ENCODE measurements around the gene NACC1.

GRCh38 chr19:13154911-13155471, 36.9 kb downstream of the NACC1 start:
- TF ChIP-seq POLR2A (IDR thresholded peaks at IDR 0.05; ENCODE audit: insufficient read depth in 1 of 2, low read depth in 2 of 2, low read length in 2 of 2), result peak; percentile 6 to 69; a peak in 2 of 4 replicates
- no peak for TF ChIP-seq ZNF333 (CRISPR knock-in tag; IDR thresholded peaks at IDR 0.05; ENCODE audit: borderline replicate concordance)
- no peak for TF ChIP-seq HINFP (CRISPR knock-in tag; IDR thresholded peaks at IDR 0.05; ENCODE audit: low read depth)
- no peak for TF ChIP-seq TFE3 (CRISPR knock-in tag; IDR thresholded peaks at IDR 0.05)
- peak; percentile 38 for TF ChIP-seq CTCF (CRISPR knock-in tag; IDR thresholded peaks at IDR 0.05)
- no peak for TF ChIP-seq ZFP62 (CRISPR knock-in tag; IDR thresholded peaks at IDR 0.05)
- TF ChIP-seq ZC3H4 (CRISPR knock-in tag; IDR thresholded peaks at IDR 0.05; ENCODE audit: borderline replicate concordance), result no peak
- TF ChIP-seq SRF (IDR thresholded peaks at IDR 0.05; ENCODE audit: low read depth, low read length), result no peak
- no peak for TF ChIP-seq EP300 (IDR thresholded peaks at IDR 0.05; ENCODE audit: low read depth in 2 of 2, low read length in 2 of 2)
- TF ChIP-seq EP300 (CRISPR knock-in tag; IDR thresholded peaks at IDR 0.05; ENCODE audit: borderline replicate concordance), result no peak
- no peak for TF ChIP-seq RBM39 (IDR thresholded peaks at IDR 0.05; ENCODE audit: low read depth, low read length, poor library complexity, severe bottlenecking)
- no peak for TF ChIP-seq JDP2 (CRISPR knock-in tag; IDR thresholded peaks at IDR 0.05; ENCODE audit: borderline replicate concordance)

Measured in HepG2 (cell line).